ENCODE measurements around the gene OPALIN. TPM values are rescaled to one million over a fixed set of nuclear protein-coding genes. Genes with fewer than 3 reads are reported as not detected.

OPALIN gene
- total RNA-seq, 1 donor from 2014 or later: not detected

- H3K4me1 ChIP-seq (ENCODE audit: control insufficient read depth in 3 of 3, insufficient read depth in 3 of 3, low read length in 3 of 3): no peaks in the 10 kb centered on the region
- peaks cover 0 to 10% (median 2%) of the 10 kb centered on the region in 3 donors for H3K9me3 ChIP-seq (ENCODE audit: control insufficient read depth in 3 of 3, low read length in 3 of 3)
- H3K27ac ChIP-seq (ENCODE audit: low read depth, low read length): no peak overlapping the region
- no peak overlapping the region for H3K4me3 ChIP-seq (ENCODE audit: low read length in 3 of 3)
- no peaks in the 10 kb centered on the region for H3K36me3 ChIP-seq (ENCODE audit: control insufficient read depth in 3 of 3, insufficient read depth in 3 of 3, low read length in 3 of 3)
- H3K27me3 ChIP-seq (ENCODE audit: control insufficient read depth in 3 of 3, insufficient read depth in 3 of 3, low read length in 3 of 3): no peaks in the 10 kb centered on the region
- H3K9ac ChIP-seq (ENCODE audit: low read depth in 1 of 3, low read length in 3 of 3): no peak overlapping the region
Observed at GRCh38 chr10:96342402-96342801, 16.4 kb downstream of the OPALIN start.

GRCh38 chr10:96341219-96342182 is 17.3 kb downstream of the OPALIN start:
- H3K27ac ChIP-seq (ENCODE audit: low read depth, low read length): no peak overlapping the region
- no peaks in the 10 kb centered on the region for H3K27me3 ChIP-seq (ENCODE audit: control insufficient read depth in 3 of 3, insufficient read depth in 3 of 3, low read length in 3 of 3)
- no peaks in the 10 kb centered on the region for H3K4me1 ChIP-seq (ENCODE audit: control insufficient read depth in 3 of 3, insufficient read depth in 3 of 3, low read length in 3 of 3)
- no peak overlapping the region for H3K4me3 ChIP-seq (ENCODE audit: low read length in 3 of 3)
- H3K9ac ChIP-seq (ENCODE audit: low read depth in 1 of 3, low read length in 3 of 3): no peak overlapping the region
- H3K36me3 ChIP-seq (ENCODE audit: control insufficient read depth in 3 of 3, insufficient read depth in 3 of 3, low read length in 3 of 3): no peaks in the 10 kb centered on the region
- peaks cover 0 to 10% (median 2%) of the 10 kb centered on the region in 3 donors for H3K9me3 ChIP-seq (ENCODE audit: control insufficient read depth in 3 of 3, low read length in 3 of 3)

- no peak overlapping the region for H3K4me3 ChIP-seq (ENCODE audit: low read length in 3 of 3)
- no peak overlapping the region for H3K9ac ChIP-seq (ENCODE audit: low read depth in 1 of 3, low read length in 3 of 3)
- H3K4me1 ChIP-seq (ENCODE audit: control insufficient read depth in 3 of 3, insufficient read depth in 3 of 3, low read length in 3 of 3): no peaks in the 10 kb centered on the region
- no peaks in the 10 kb centered on the region for H3K9me3 ChIP-seq (ENCODE audit: control insufficient read depth in 3 of 3, low read length in 3 of 3)
- H3K27ac ChIP-seq (ENCODE audit: low read depth, low read length): no peak overlapping the region
- peaks cover 0 to under 1% (median 0%) of the 10 kb centered on the region in 3 donors for H3K27me3 ChIP-seq (ENCODE audit: control insufficient read depth in 3 of 3, insufficient read depth in 3 of 3, low read length in 3 of 3)
- no peaks in the 10 kb centered on the region for H3K36me3 ChIP-seq (ENCODE audit: control insufficient read depth in 3 of 3, insufficient read depth in 3 of 3, low read length in 3 of 3)
Observed at GRCh38 chr10:96339956-96340904, 18.6 kb downstream of the OPALIN start.

GRCh38 chr10:96339383-96339782 is 19.4 kb downstream of the OPALIN start:
- Histone ChIP-seq H3K27me3 (ENCODE audit: control insufficient read depth in 3 of 3, insufficient read depth in 3 of 3, low read length in 3 of 3) (peaks cover 0 to 4% (median 0%) of the 10 kb centered on the region in 3 donors), H3K4me1 (ENCODE audit: control insufficient read depth in 3 of 3, insufficient read depth in 3 of 3, low read length in 3 of 3) (no peaks in the 10 kb centered on the region), H3K4me3 (ENCODE audit: low read length in 3 of 3) (no peak overlapping the region), H3K36me3 (ENCODE audit: control insufficient read depth in 3 of 3, insufficient read depth in 3 of 3, low read length in 3 of 3) (no peaks in the 10 kb centered on the region), H3K27ac (ENCODE audit: low read depth, low read length) (no peak overlapping the region), H3K9me3 (ENCODE audit: control insufficient read depth in 3 of 3, low read length in 3 of 3) (no peaks in the 10 kb centered on the region), H3K9ac (ENCODE audit: low read depth in 1 of 3, low read length in 3 of 3) (no peak overlapping the region)

GRCh38 chr10:96338279-96338925 is 20.4 kb downstream of the OPALIN start:
- Histone ChIP-seq H3K27ac (ENCODE audit: low read depth, low read length) (no peak overlapping the region), H3K9me3 (ENCODE audit: control insufficient read depth in 3 of 3, low read length in 3 of 3) (no peaks in the 10 kb centered on the region), H3K4me1 (ENCODE audit: control insufficient read depth in 3 of 3, insufficient read depth in 3 of 3, low read length in 3 of 3) (no peaks in the 10 kb centered on the region), H3K27me3 (ENCODE audit: control insufficient read depth in 3 of 3, insufficient read depth in 3 of 3, low read length in 3 of 3) (peaks cover 0 to 4% (median 2%) of the 10 kb centered on the region in 3 donors), H3K4me3 (ENCODE audit: low read length in 3 of 3) (no peak overlapping the region), H3K9ac (ENCODE audit: low read depth in 1 of 3, low read length in 3 of 3) (no peak overlapping the region), H3K36me3 (ENCODE audit: control insufficient read depth in 3 of 3, insufficient read depth in 3 of 3, low read length in 3 of 3) (no peaks in the 10 kb centered on the region)

- no peaks in the 10 kb centered on the region for H3K9me3 ChIP-seq (ENCODE audit: control insufficient read depth in 3 of 3, low read length in 3 of 3)
- no peak overlapping the region for H3K4me3 ChIP-seq (ENCODE audit: low read length in 3 of 3)
- no peaks in the 10 kb centered on the region for H3K4me1 ChIP-seq (ENCODE audit: control insufficient read depth in 3 of 3, insufficient read depth in 3 of 3, low read length in 3 of 3)
- H3K9ac ChIP-seq (ENCODE audit: low read depth in 1 of 3, low read length in 3 of 3): no peak overlapping the region
- no peak overlapping the region for H3K27ac ChIP-seq (ENCODE audit: low read depth, low read length)
- H3K27me3 ChIP-seq (ENCODE audit: control insufficient read depth in 3 of 3, insufficient read depth in 3 of 3, low read length in 3 of 3): peaks cover 2 to 5% (median 4%) of the 10 kb centered on the region in 3 donors
- H3K36me3 ChIP-seq (ENCODE audit: control insufficient read depth in 3 of 3, insufficient read depth in 3 of 3, low read length in 3 of 3): no peaks in the 10 kb centered on the region
Observed at GRCh38 chr10:96337106-96337505, 21.7 kb downstream of the OPALIN start.

GRCh38 chr10:96334616-96335526 is 23.9 kb downstream of the OPALIN start:
- peaks cover 4 to 13% (median 7%) of the 10 kb centered on the region in 3 donors for H3K27me3 ChIP-seq (ENCODE audit: control insufficient read depth in 3 of 3, insufficient read depth in 3 of 3, low read length in 3 of 3)
- H3K9me3 ChIP-seq (ENCODE audit: control insufficient read depth in 3 of 3, low read length in 3 of 3): no peaks in the 10 kb centered on the region
- H3K4me1 ChIP-seq (ENCODE audit: control insufficient read depth in 3 of 3, insufficient read depth in 3 of 3, low read length in 3 of 3): no peaks in the 10 kb centered on the region
- no peak overlapping the region for H3K9ac ChIP-seq (ENCODE audit: low read depth in 1 of 3, low read length in 3 of 3)
- H3K4me3 ChIP-seq (ENCODE audit: low read length in 3 of 3): no peak overlapping the region
- no peaks in the 10 kb centered on the region for H3K36me3 ChIP-seq (ENCODE audit: control insufficient read depth in 3 of 3, insufficient read depth in 3 of 3, low read length in 3 of 3)
- no peak overlapping the region for H3K27ac ChIP-seq (ENCODE audit: low read depth, low read length)

- Histone ChIP-seq H3K4me3 (ENCODE audit: low read length in 3 of 3) (no peak overlapping the region), H3K9me3 (ENCODE audit: control insufficient read depth in 3 of 3, low read length in 3 of 3) (no peaks in the 10 kb centered on the region), H3K36me3 (ENCODE audit: control insufficient read depth in 3 of 3, insufficient read depth in 3 of 3, low read length in 3 of 3) (no peaks in the 10 kb centered on the region), H3K27ac (ENCODE audit: low read depth, low read length) (no peak overlapping the region), H3K9ac (ENCODE audit: low read depth in 1 of 3, low read length in 3 of 3) (no peak overlapping the region), H3K4me1 (ENCODE audit: control insufficient read depth in 3 of 3, insufficient read depth in 3 of 3, low read length in 3 of 3) (no peaks in the 10 kb centered on the region), H3K27me3 (ENCODE audit: control insufficient read depth in 3 of 3, insufficient read depth in 3 of 3, low read length in 3 of 3) (peaks cover 4 to 13% (median 7%) of the 10 kb centered on the region in 3 donors)
Observed at GRCh38 chr10:96333101-96333500, 25.7 kb downstream of the OPALIN start.

GRCh38 chr10:96327462-96327861 is 31.3 kb downstream of the OPALIN start:
- Histone ChIP-seq H3K4me3 (ENCODE audit: low read length in 3 of 3) (no peak overlapping the region), H3K36me3 (ENCODE audit: control insufficient read depth in 3 of 3, insufficient read depth in 3 of 3, low read length in 3 of 3) (no peaks in the 10 kb centered on the region), H3K9ac (ENCODE audit: low read depth in 1 of 3, low read length in 3 of 3) (no peak overlapping the region), H3K27me3 (ENCODE audit: control insufficient read depth in 3 of 3, insufficient read depth in 3 of 3, low read length in 3 of 3) (peaks cover 3 to 14% (median 9%) of the 10 kb centered on the region in 3 donors), H3K27ac (ENCODE audit: low read depth, low read length) (no peak overlapping the region), H3K4me1 (ENCODE audit: control insufficient read depth in 3 of 3, insufficient read depth in 3 of 3, low read length in 3 of 3) (no peaks in the 10 kb centered on the region), H3K9me3 (ENCODE audit: control insufficient read depth in 3 of 3, low read length in 3 of 3) (no peaks in the 10 kb centered on the region)
